K562 (cell line): ENCODE results near the gene HHIPL2. TPM values are rescaled to one million over a fixed set of nuclear protein-coding genes. Genes with fewer than 3 reads are reported as not detected.

Experiments used
- EP400 ChIP-seq: fragments of 450-650 bp; IDR thresholded peaks from 2 replicates; pipeline ENCODE4 v1.6.1; 2017; ENCODE audit warnings: antibody characterized with exemption, mild to moderate bottlenecking, moderate library complexity
- polyA plus RNA-seq, 8 experiments: library from polyadenylated mRNA; depleted of rRNA in 4 of 8; stranded (reverse) in 5 of 8; unstranded in 3 of 8; fragments of >200 nt; fragmentation: Nextera tagmentation in 2 of 8; fragmentation: Illumina TruSeq in 1 of 8; extraction: Ambion mirVana in 2 of 8; extraction: Trizol in 1 of 8; gene quantifications; 2 replicates each; pipeline versions ENCODE4 v1.2.1 to v1.2.3, GENCODE V29; 2011 to 2014; ENCODE audit warnings: inconsistent platforms in 1 of 8, missing spikeins in 1 of 8
- total RNA-seq, 7 experiments: library from RNA; depleted of rRNA in 6 of 7; stranded (reverse); fragments of >200 nt in 6 of 7; fragmentation: Illumina TruSeq in 2 of 7; extraction: Trizol in 2 of 7; gene quantifications; 2 replicates each; pipeline versions ENCODE4 v1.2.1 to v1.2.3, GENCODE V29; 2011 to 2021; ENCODE audit warnings: low replicate concordance in 1 of 7
- TF ChIP-seq, protein P1 (sequence below): fragments of 450-650 bp; IDR thresholded peaks from 2 replicates; pipeline ENCODE4 v1.6.1; 2016; ENCODE audit warnings: mild to moderate bottlenecking, moderate library complexity

The HHIPL2 gene
- total and polyA plus RNA-seq, 9 of the 15 experiments (the other 6 are each of a cell fraction or from before 2014, with no cell fraction given) = 0.05 to 0.60 (median 0.20) TPM; not detected in 1

DNA sequence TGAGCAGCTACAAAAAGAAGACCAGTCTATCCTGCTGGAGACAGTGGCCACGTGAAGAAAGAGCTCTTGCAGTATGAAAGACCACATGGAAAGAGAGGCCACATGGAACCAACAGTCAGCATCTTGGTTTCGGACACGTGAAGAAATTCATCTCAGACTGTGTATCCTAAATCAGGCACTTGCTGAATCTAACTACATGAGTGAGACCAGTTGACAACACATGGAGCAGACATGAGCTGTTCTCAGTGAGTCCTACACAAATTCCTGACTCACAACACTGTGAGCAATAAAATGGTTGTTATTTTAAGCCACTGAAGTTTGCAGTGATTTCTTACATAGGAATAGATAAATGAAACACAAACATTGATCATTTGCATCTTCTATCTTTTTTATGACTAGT is 44.3 kb upstream of the HHIPL2 start (continued):
- TF ChIP-seq, protein P1, sequence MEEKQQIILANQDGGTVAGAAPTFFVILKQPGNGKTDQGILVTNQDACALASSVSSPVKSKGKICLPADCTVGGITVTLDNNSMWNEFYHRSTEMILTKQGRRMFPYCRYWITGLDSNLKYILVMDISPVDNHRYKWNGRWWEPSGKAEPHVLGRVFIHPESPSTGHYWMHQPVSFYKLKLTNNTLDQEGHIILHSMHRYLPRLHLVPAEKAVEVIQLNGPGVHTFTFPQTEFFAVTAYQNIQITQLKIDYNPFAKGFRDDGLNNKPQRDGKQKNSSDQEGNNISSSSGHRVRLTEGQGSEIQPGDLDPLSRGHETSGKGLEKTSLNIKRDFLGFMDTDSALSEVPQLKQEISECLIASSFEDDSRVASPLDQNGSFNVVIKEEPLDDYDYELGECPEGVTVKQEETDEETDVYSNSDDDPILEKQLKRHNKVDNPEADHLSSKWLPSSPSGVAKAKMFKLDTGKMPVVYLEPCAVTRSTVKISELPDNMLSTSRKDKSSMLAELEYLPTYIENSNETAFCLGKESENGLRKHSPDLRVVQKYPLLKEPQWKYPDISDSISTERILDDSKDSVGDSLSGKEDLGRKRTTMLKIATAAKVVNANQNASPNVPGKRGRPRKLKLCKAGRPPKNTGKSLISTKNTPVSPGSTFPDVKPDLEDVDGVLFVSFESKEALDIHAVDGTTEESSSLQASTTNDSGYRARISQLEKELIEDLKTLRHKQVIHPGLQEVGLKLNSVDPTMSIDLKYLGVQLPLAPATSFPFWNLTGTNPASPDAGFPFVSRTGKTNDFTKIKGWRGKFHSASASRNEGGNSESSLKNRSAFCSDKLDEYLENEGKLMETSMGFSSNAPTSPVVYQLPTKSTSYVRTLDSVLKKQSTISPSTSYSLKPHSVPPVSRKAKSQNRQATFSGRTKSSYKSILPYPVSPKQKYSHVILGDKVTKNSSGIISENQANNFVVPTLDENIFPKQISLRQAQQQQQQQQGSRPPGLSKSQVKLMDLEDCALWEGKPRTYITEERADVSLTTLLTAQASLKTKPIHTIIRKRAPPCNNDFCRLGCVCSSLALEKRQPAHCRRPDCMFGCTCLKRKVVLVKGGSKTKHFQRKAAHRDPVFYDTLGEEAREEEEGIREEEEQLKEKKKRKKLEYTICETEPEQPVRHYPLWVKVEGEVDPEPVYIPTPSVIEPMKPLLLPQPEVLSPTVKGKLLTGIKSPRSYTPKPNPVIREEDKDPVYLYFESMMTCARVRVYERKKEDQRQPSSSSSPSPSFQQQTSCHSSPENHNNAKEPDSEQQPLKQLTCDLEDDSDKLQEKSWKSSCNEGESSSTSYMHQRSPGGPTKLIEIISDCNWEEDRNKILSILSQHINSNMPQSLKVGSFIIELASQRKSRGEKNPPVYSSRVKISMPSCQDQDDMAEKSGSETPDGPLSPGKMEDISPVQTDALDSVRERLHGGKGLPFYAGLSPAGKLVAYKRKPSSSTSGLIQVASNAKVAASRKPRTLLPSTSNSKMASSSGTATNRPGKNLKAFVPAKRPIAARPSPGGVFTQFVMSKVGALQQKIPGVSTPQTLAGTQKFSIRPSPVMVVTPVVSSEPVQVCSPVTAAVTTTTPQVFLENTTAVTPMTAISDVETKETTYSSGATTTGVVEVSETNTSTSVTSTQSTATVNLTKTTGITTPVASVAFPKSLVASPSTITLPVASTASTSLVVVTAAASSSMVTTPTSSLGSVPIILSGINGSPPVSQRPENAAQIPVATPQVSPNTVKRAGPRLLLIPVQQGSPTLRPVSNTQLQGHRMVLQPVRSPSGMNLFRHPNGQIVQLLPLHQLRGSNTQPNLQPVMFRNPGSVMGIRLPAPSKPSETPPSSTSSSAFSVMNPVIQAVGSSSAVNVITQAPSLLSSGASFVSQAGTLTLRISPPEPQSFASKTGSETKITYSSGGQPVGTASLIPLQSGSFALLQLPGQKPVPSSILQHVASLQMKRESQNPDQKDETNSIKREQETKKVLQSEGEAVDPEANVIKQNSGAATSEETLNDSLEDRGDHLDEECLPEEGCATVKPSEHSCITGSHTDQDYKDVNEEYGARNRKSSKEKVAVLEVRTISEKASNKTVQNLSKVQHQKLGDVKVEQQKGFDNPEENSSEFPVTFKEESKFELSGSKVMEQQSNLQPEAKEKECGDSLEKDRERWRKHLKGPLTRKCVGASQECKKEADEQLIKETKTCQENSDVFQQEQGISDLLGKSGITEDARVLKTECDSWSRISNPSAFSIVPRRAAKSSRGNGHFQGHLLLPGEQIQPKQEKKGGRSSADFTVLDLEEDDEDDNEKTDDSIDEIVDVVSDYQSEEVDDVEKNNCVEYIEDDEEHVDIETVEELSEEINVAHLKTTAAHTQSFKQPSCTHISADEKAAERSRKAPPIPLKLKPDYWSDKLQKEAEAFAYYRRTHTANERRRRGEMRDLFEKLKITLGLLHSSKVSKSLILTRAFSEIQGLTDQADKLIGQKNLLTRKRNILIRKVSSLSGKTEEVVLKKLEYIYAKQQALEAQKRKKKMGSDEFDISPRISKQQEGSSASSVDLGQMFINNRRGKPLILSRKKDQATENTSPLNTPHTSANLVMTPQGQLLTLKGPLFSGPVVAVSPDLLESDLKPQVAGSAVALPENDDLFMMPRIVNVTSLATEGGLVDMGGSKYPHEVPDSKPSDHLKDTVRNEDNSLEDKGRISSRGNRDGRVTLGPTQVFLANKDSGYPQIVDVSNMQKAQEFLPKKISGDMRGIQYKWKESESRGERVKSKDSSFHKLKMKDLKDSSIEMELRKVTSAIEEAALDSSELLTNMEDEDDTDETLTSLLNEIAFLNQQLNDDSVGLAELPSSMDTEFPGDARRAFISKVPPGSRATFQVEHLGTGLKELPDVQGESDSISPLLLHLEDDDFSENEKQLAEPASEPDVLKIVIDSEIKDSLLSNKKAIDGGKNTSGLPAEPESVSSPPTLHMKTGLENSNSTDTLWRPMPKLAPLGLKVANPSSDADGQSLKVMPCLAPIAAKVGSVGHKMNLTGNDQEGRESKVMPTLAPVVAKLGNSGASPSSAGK = 0 out of 2 replicates have a peak, but pooled peaks have one; percentile 15
- TF ChIP-seq EP400 = peak; percentile 24; the same call in 1 of the 2 replicates
